CD4-positive, alpha-beta T cell (primary cell): ENCODE results near the gene SPOP. TPM values are rescaled to one million over a fixed set of nuclear protein-coding genes. Genes with fewer than 3 reads are reported as not detected.

ENCODE experiments used
- ATAC-seq: fragments of 200-7000 bp; cut with Tn5 transposase; one replicate; pipeline ENCODE4 v1.10.0; 2022; ENCODE audit warnings: mild to moderate bottlenecking; ENCODE audit not compliant: poor library complexity
- CTCF ChIA-PET: fragments of 350-600 bp; sonication (Branson Sonifier 250); formaldehyde crosslinking; loops from one replicate; lab custom pipeline; 2021; ENCODE audit warnings: antibody characterized with exemption, inconsistent platforms; lab: Charles Lee
- POLR2A ChIA-PET: fragments of 350-600 bp; sonication (Branson Sonifier 250); formaldehyde crosslinking; loops from one replicate; lab custom pipeline; 2021; ENCODE audit warnings: antibody characterized with exemption, inconsistent platforms; lab: Charles Lee
- DNase-seq, 14 experiments: peaks; one replicate each; pipeline ENCODE4 v3.0.0-alpha.2; 2013 to 2020; ENCODE audit warnings: mixed read lengths in 2 of 14
- H3K27ac ChIP-seq, 2 donors: one replicate each; pipeline versions ENCODE4 v1.5.1 to v1.7.0; 2013; ENCODE audit warnings: low read length in 2 of 2, low read depth in 1 of 2, mild to moderate bottlenecking in 1 of 2
- H3K27me3 ChIP-seq, 2 experiments: 1 replicate in 1 of 2; 2 replicates in 1 of 2; pipeline versions ENCODE4 v1.6.1 to v1.7.0; 2013; ENCODE audit warnings: low read length in 2 of 2, control low read depth in 1 of 2, mild to moderate bottlenecking in 1 of 2, moderate library complexity in 1 of 2; ENCODE audit not compliant: insufficient read depth in 2 of 2, control insufficient read depth in 1 of 2
- H3K36me3 ChIP-seq: one replicate; pipeline ENCODE4 v1.6.1; 2013; ENCODE audit warnings: low read length, control low read depth; ENCODE audit not compliant: insufficient read depth
- H3K4me1 ChIP-seq: one replicate; pipeline ENCODE4 v1.6.1; 2013; ENCODE audit warnings: low read length, control low read depth; ENCODE audit not compliant: insufficient read depth
- H3K4me3 ChIP-seq: one replicate; pipeline ENCODE4 v1.5.1; 2013; ENCODE audit warnings: mild to moderate bottlenecking, low read length, moderate library complexity
- H3K9me3 ChIP-seq, 2 experiments: 1 replicate in 1 of 2; 2 replicates in 1 of 2; pipeline versions ENCODE4 v1.6.1 to v1.7.0; 2013; ENCODE audit warnings: low read length in 2 of 2, mild to moderate bottlenecking in 2 of 2, control low read depth in 1 of 2, moderate library complexity in 1 of 2; ENCODE audit not compliant: control insufficient read depth in 1 of 2, insufficient read depth in 1 of 2
- H3K27ac Mint-ChIP-seq: one replicate; pipeline ENCODE4 v1.8.0; 2020; ENCODE audit warnings: mixed read lengths
- H3K27me3 Mint-ChIP-seq: one replicate; pipeline ENCODE4 v1.8.0; 2021; ENCODE audit warnings: mixed read lengths
- H3K36me3 Mint-ChIP-seq: one replicate; pipeline ENCODE4 v1.8.0; 2021; ENCODE audit warnings: low read depth, mixed read lengths
- H3K4me1 Mint-ChIP-seq: one replicate; pipeline ENCODE4 v1.8.0; 2021; ENCODE audit warnings: low read depth, mixed read lengths
- H3K4me3 Mint-ChIP-seq: one replicate; pipeline ENCODE4 v1.8.0; 2020; ENCODE audit warnings: mild to moderate bottlenecking, mixed read lengths
- H3K9me3 Mint-ChIP-seq: one replicate; pipeline ENCODE4 v1.8.0; 2020; ENCODE audit warnings: mixed read lengths
- intact Hi-C, 2 experiments: fragments of 100-400 bp; cut with DNase I in 1 of 2; cut with micrococcal nuclease in 1 of 2; formaldehyde crosslinking; loops; one replicate each; pipeline versions ENCODE4 v1.15.1 to v1.9.0; 2023 to 2025; cut with DNase I, micrococcal nuclease
- total RNA-seq, 174 experiments: library from RNA in 2 of 174; stranded (reverse) in 2 of 174; gene quantifications; one replicate each; pipeline ENCODE4 v1.2.3 and lab custom pipeline; 2021 to 2026
- TF ChIP-seq, protein P1 (sequence below): fragments of 200-600 bp; IDR thresholded peaks from one replicate; pipeline ENCODE4 v1.8.0; 2022; ENCODE audit warnings: antibody characterized with exemption, mild to moderate bottlenecking

The SPOP gene
- total RNA-seq, 2 experiments from 2014 or later = 38.7 to 41.5 TPM

DNA sequence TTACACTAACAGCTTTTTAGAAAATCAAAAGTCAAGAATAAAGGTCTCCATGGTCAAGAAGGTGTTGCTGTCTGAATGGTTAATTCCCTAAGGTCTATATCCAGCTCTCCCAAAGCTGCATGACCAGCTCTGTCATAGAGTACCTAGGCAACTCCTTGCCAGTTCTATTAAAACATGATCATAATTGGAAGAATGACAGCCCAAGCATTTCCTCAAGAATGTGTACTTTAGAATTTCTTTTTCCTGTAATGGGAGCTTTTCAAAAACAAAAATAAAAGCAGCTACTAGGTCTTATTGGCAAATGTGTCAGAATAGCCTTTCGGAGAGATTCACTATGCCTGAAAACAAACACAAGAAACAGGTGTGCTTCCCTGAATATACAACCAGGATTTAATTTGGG is 7.9 kb downstream of the SPOP start:
- CTCF ChIA-PET = interaction anchor here (1.5 to 2.3 kb wide), 2 partner anchors 100 to 114 kb away, joined by 5 read pairs; no protein-coding TSS in a partner anchor
- H3K4me1 Mint-ChIP-seq = peaks cover 65% of the 10 kb centered on the region

DNA sequence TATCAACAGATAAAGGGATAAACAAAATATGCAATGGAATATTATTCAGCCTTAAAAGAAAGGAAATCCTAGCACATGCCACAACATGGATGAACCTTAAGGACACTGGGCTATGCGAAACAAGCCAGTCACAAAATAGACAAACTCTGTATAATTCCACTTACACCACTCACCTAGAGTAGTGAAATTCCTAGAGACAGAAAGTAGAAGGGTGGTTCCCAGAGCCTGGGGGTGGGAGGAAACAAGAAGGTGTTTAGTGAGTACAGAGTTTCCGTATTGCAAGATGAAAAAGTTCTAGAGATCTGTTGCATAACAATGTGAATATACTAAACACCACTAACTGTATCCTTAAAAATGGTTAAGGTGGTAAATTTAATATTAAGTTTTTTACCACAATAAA is 10.0 kb downstream of the SPOP start:
- no peak for DNase-seq

More for the DNA sequence above, 7.9 kb downstream of the SPOP start:
- Histone ChIP-seq H3K4me1 (peaks cover 22% of the 10 kb centered on the region), H3K27me3 (no peaks in the 10 kb centered on the region), H3K27ac (no peak overlapping the region), H3K9me3 (no peaks in the 10 kb centered on the region), H3K4me3 (no peak overlapping the region), H3K36me3 (peaks cover 16% of the 10 kb centered on the region)
- Mint-ChIP-seq H3K4me3 (no peak overlapping the region), H3K36me3 (peaks cover 68% of the 10 kb centered on the region), H3K9me3 (no peaks in the 10 kb centered on the region), H3K27ac (peak overlapping the region; percentile 78), H3K27me3 (no peaks in the 10 kb centered on the region)
- DNase-seq = no peak
- intact Hi-C loops = loop anchor here in 1 of 2 experiments (5.0 kb wide), 1 partner anchor 43 kb away; no protein-coding TSS in a partner anchor
- TF ChIP-seq, protein P1, sequence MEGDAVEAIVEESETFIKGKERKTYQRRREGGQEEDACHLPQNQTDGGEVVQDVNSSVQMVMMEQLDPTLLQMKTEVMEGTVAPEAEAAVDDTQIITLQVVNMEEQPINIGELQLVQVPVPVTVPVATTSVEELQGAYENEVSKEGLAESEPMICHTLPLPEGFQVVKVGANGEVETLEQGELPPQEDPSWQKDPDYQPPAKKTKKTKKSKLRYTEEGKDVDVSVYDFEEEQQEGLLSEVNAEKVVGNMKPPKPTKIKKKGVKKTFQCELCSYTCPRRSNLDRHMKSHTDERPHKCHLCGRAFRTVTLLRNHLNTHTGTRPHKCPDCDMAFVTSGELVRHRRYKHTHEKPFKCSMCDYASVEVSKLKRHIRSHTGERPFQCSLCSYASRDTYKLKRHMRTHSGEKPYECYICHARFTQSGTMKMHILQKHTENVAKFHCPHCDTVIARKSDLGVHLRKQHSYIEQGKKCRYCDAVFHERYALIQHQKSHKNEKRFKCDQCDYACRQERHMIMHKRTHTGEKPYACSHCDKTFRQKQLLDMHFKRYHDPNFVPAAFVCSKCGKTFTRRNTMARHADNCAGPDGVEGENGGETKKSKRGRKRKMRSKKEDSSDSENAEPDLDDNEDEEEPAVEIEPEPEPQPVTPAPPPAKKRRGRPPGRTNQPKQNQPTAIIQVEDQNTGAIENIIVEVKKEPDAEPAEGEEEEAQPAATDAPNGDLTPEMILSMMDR = no peak
- POLR2A ChIA-PET = interaction anchor here (1.1 to 1.5 kb wide), 3 partner anchors 10 to 30 kb away, joined by 3 to 4 read pairs (median 3); no protein-coding TSS in a partner anchor
- no peak for ATAC-seq

GRCh38 chr17:49664706-49665211 is 13.1 kb downstream of the SPOP start:
- no peak for DNase-seq
- Histone ChIP-seq H3K27me3 (no peaks in the 10 kb centered on the region), H3K4me1 (peaks cover 14% of the 10 kb centered on the region), H3K4me3 (no peak overlapping the region), H3K36me3 (peaks cover 12% of the 10 kb centered on the region), H3K27ac (no peak overlapping the region), H3K9me3 (no peaks in the 10 kb centered on the region)
- Mint-ChIP-seq H3K4me1 (peaks cover 52% of the 10 kb centered on the region), H3K27me3 (no peaks in the 10 kb centered on the region), H3K27ac (peak overlapping the region; percentile 71), H3K36me3 (peaks cover 57% of the 10 kb centered on the region), H3K9me3 (no peaks in the 10 kb centered on the region), H3K4me3 (no peak overlapping the region)
- ATAC-seq = no peak
- TF ChIP-seq, protein P1 = no peak
- ChIA-PET CTCF (no interaction called here), POLR2A (interaction anchor here (1.5 kb wide), 1 partner anchor 11 kb away, joined by 3 read pairs; no protein-coding TSS in a partner anchor)
- intact Hi-C loops = loop anchor here in 1 of 2 experiments (2.0 kb wide), 1 partner anchor 16 kb away; no protein-coding TSS in a partner anchor

More for the DNA sequence above, 10.0 kb downstream of the SPOP start:
- no peak for ATAC-seq
- ChIA-PET POLR2A (interaction anchor here (0.6 kb wide), 1 partner anchor 272 kb away, joined by 3 read pairs; no protein-coding TSS in a partner anchor), CTCF (no interaction called here)
- Histone ChIP-seq H3K27me3 (no peaks in the 10 kb centered on the region), H3K27ac (no peak overlapping the region), H3K9me3 (no peaks in the 10 kb centered on the region), H3K4me1 (peaks cover 15% of the 10 kb centered on the region), H3K36me3 (peaks cover 20% of the 10 kb centered on the region), H3K4me3 (no peak overlapping the region)
- TF ChIP-seq, protein P1 = no peak
- Mint-ChIP-seq H3K4me3 (no peak overlapping the region), H3K9me3 (no peaks in the 10 kb centered on the region), H3K36me3 (peaks cover 61% of the 10 kb centered on the region), H3K27ac (peak overlapping the region; percentile 28), H3K4me1 (peaks cover 61% of the 10 kb centered on the region), H3K27me3 (no peaks in the 10 kb centered on the region)
- intact Hi-C loops = no loop called here
